NCI-H2107 treated with DMSO at 0.1 percent for 48 hours (cell line): ENCODE data around the gene KRTAP5-5.
"Not testable (repeated sequence)": the region's sequence is repeated elsewhere in the genome, so short reads cannot be mapped to it uniquely, and the experiment has no call there.

Experiments
- DNase-seq: peaks from one replicate; lab custom pipeline; 2025; ENCODE audit not compliant: unreplicated experiment; lab: John Stamatoyannopoulos, UW

Gene KRTAP5-5, protein sequence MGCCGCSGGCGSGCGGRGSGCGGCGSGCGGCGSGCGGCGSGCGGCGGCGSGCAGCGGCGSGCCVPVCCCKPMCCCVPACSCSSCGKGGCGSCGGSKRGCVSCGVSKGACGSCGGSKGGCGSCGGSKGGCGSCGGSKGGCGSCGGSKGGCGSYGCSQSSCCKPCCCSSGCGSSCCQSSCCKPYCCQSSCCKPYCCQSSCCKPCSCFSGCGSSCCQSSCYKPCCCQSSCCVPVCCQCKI

GRCh38 chr11:1629326-1630185, at the start of gene KRTAP5-5:
Gene KRTAP5-5, plus strand, starts transcription at chr11:1629775. Its CDS starts 66 bp downstream, at chr11:1629841.
- DNase-seq, result no peak

- DNase-seq, result no peak
These were observed 47.6 kb upstream of the KRTAP5-5 start for GRCh38 chr11:1581976-1582375.

GRCh38 chr11:1582909-1583308, 46.7 kb upstream of the KRTAP5-5 start:
- not testable (repeated sequence) for DNase-seq

- not testable (repeated sequence) for DNase-seq
These were observed 44.8 kb upstream of the KRTAP5-5 start, which contains the start of gene KRTAP5-1 for GRCh38 chr11:1584661-1585370. Gene KRTAP5-1, minus strand, starts transcription at chr11:1585283. Its CDS starts 34 bp downstream, at chr11:1585249.

- peak; percentile 61 for DNase-seq
These were observed 42.9 kb upstream of the KRTAP5-5 start for GRCh38 chr11:1586699-1587098.

GRCh38 chr11:1589191-1589963, 40.2 kb upstream of the KRTAP5-5 start:
- not testable (repeated sequence) for DNase-seq

GRCh38 chr11:1589996-1590395, 39.6 kb upstream of the KRTAP5-5 start:
- DNase-seq, result no peak

DNA sequence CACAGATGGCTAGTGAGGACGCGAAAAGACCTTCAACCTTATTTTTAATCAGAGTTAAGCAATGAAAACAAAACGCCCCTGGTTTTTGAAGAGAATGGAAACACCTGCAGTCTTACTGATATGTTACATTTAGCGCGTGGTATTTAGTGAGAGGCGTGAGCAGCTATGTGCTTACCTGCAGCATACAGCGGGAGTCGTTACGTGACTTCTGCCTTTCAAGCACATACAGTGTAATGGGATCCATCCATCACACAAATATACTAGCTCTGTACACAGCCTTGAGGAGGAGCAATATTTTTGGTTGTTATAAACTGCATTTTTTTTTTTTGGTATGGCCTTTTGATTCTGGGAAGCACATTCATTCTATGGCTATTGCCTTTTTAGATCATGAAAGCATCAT, 36.9 kb upstream of the KRTAP5-5 start:
- peak; percentile 22 for DNase-seq

DNA sequence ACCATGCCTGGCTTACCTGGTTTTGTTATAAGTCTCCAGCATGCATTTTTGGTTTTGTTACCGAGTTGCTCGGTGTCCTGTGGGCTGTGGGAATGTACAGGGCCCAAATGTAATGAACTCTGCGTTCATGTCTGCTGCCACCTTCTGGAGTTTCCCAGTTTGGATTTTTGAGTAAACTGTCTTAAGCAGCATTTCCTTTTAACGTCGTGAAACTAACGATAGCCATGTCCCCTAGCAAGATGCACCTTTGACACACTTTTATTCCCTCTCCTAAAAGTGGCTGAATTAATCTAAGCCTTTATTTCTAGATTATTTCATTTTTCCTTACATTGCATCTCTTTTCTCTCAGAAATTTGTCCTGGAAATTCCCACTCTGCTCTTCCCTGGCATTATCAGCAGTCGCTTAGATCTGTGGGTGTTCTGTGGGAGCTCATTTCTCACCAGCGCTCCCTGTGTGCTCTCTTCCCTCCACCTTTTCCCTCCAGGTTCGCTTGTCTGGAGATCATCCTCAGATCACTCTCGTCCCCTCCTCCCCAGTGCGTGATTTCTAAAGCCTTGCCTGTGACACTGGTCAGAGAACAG, 33.5 kb upstream of the KRTAP5-5 start:
- not testable (repeated sequence) for DNase-seq

DNA sequence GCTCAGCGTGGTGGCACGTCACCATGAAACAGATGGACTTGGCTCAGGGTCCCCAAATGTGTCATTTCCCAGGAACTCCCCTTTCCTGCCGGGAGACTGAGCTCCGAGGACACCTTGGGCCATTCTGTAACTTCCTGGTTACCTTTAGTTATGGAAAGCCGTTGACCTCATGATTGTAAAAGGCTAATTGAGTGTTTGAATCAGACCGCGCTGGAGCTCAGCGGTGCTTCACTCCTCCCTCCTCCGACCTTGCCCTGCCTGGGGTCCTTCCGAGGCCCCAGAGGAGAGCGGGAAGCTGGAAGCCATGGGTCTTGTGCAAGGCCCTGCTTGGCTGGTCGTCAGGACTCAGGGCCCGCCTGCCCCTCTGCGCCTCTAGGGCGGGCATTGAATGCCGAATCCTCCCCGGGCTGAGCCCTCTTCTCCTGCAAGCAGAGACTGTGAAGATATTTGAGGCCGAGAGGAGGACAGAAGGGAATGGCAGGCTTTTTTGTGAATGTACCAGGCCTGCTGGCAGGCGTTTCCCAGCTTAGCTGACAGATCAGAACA, 32.9 kb upstream of the KRTAP5-5 start:
- not testable (repeated sequence) for DNase-seq

DNA sequence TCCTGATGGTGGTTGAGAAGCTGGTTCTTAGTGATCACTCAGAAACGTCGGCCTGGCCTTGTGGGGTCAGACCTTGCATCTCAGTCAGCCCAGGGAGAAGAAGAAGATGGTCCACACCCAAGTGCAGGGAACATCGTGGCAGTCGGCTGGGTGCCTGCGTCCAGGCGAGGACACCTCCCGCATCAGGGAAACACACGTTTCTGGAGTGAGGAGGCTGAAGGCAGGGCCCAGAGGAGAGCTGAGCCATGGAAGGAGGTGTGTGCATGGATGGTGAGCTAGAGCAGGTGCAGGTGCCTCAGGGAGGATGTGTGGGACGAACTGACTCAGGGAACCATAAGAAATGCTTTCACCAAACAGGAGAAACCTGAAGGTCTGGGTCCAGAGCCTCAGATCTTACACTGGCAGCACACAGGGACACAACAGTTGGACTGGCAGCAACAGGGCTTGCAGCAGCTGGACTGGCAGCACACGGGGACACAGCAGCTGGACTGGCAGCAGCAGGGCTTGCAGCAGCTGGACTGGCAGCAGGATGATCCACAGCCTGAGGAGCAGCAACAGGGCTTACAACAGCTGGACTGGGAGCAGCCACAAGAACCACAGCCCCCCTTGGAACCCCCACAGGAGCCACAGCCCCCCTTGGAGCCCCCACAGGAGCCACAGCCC, 32.1 kb upstream of the KRTAP5-5 start:
- no peak for DNase-seq

GRCh38 chr11:1597994-1598380, 31.6 kb upstream of the KRTAP5-5 start, which contains the start of gene KRTAP5-2:
Gene KRTAP5-2, minus strand, starts transcription at chr11:1598294. Its CDS starts 44 bp downstream, at chr11:1598250.
- no peak for DNase-seq

GRCh38 chr11:1598406-1598805, 31.2 kb upstream of the KRTAP5-5 start:
- not testable (repeated sequence) for DNase-seq

- no peak for DNase-seq
These were observed 30.8 kb upstream of the KRTAP5-5 start for GRCh38 chr11:1598816-1599215.

GRCh38 chr11:1600626-1601025, 28.9 kb upstream of the KRTAP5-5 start:
- DNase-seq, result no peak

GRCh38 chr11:1601663-1602062, 27.9 kb upstream of the KRTAP5-5 start:
- not testable (repeated sequence) for DNase-seq

DNA sequence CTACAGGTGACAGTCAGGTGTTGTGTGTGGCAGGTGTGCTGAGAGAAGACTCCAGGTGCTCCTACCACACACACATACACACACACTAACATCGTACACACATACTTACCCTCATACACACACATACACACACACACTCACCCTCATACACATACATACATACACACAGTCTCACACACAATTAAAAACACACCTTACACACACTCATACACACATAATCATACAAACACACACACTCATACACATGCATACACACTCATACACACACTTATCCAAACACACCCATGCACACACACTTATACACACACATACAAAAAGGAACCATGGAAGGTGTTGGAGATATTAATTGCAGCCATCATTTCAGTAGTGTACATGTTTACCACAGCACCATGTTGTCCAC, 25.9 kb upstream of the KRTAP5-5 start:
- peak; percentile 6 for DNase-seq

DNA sequence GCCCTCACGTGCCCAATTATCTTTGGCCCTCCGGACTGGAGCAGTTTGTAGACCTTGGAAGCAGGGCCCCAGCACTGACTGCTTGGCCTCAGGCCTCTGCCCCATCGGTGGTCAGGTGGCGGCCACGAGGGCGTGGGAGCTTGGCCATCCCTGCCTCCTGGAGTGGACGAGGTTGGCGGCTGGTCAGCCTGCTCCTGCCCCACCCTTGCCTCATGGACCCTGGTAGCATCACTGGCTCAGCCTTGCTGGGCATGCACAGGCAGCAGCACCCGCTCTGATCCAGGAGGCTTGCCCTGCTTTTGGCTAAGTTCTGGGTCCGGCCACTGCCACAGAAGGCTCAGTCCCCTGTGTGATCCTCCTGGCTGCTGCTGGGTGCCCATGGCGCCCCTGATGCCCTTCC, 25.4 kb upstream of the KRTAP5-5 start:
- DNase-seq, result no peak

- no peak for DNase-seq
These were observed 24.9 kb upstream of the KRTAP5-5 start for GRCh38 chr11:1604711-1605110.
